SHP77 treated with DMSO at 0.1 percent for 48 hours (cell line): Measurements from ENCODE around the gene RNF166.

Experiments
- DNase-seq: peaks from one replicate; lab custom pipeline; 2025; lab: John Stamatoyannopoulos, UW

Gene RNF166

DNA sequence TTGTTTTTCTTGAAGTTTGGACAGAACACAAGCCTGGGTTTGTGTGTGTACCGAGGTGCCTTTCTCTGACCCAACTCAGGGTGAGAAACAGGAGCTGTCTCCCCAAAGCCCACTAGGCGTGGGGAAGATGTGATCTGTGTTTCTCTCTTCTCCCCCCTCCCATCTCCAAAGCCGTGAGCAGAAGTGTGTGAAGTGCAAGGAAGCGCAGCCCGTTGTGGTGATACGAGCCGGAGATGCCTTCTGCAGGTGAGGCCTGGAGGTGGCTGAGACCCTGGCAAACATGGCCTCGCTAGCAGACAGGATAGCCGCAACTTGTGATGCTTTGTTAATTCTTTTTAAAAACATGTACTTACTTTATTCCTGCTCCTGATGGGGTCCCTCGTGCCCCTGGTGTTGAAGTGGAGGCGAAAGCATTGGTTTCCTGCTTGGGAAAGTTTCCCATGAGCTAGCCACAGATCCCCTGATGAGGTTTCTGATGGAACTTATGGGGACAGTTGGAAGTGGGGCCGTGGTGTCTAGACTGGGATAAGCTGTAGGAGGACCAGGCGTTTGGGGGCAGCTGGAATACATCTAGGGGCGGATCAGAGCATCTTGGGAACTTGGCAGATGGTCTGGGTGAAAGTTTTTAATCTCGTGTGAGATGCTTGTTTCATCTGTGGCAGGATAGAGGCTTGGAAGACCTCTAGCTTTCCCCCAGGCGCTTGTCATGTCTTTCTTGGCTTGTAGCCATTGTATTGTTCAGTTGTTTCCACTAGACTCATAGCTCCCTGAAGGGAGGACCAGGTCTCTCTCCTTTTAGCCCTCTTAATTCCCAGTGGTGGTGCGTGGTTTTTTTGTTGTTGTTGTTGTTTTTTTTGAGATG lies 988 bp upstream of the RNF166 start:
- no peak for DNase-seq

DNA sequence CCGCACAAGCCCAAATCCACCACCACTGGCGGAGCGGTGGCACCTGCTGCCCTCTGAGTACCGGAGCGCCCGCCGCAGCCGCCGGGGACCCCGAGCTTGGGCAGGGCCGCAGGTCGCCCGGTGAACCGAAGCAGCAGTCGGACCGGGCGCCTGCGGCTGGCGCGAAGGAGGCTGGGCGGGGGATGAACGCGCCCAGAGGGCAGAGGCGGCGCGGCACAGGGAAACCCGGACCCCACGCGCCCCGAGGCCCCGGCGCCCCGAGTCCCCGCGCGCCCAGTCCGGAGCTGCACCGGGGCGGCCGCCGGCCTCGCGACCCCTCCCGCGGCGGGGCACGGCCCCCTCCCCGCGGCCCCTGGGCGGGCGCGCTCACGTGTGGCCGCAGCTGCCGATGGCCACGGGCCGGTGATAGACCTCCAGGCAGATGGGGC lies 393 bp downstream of the RNF166 start:
- no peak for DNase-seq

DNA sequence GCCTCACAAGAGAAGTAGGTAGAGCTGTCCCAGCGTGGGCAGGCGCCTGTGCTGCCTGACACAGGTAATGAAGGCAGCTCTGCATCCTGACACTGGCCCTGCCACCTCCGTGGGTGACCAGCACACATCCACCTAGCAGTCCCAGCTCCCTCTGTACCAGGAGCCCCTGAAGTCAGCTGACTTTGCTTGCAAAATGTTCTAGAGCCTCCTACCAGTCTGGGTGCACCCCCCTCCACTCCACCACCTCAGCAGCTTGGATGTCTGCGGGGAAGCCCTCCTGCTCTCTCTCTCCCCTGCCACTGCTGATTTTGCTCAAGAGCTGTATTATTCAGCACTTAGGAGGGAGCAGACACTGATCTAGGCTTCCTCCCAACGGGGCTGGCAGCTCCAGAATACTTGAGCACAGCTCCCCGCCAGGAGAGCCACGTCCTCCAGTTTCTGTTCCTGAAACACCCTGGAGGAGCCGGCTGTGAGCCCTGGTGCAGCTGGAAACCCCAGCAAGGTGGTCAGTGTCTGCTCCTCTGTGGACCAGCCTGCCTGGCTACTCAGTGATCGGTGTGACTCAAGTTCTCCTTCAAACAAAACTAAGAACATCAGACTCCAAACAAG lies 1.0 kb downstream of the RNF166 start:
- DNase-seq, result no peak

DNA sequence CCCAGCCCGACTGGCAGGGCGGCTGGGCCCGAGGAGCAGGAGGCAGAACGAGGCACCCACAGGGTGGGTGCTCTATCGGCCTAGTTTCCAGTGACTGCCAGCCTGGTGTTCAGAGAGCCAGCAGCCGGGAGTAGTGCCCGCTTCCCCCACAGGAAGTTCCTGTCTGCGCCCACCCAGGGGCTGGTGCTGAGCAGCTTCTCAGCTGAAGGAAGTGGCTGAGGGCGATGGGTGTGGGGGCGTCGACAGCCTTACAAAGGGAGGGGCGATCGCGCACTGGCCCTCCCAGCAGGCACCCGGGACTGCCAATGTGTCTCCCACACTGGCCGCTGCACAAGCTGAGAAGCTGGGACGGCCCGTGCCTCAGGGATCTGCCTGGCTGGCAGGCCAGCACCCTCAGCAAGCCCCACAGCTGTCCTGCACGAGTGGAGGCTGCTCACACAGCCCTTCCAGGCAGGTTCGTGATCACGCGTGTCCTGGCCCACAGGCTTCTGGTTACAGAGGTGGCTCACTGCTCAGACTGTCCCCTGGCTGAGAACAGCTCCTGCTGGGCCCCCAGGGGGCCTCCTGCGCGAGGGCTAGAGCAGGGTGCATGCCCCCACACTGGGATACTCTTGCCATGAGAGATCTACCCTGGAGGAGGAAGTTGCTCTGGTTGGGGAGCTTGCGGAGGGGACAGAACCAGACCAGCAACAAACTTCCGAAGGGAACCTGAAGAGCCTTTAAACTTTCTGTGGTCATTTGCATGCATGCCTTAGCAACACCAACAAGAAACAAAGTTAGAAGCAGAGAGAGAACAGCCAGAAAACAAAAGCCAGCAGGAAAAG lies 2.5 kb downstream of the RNF166 start:
- no peak for DNase-seq

DNA sequence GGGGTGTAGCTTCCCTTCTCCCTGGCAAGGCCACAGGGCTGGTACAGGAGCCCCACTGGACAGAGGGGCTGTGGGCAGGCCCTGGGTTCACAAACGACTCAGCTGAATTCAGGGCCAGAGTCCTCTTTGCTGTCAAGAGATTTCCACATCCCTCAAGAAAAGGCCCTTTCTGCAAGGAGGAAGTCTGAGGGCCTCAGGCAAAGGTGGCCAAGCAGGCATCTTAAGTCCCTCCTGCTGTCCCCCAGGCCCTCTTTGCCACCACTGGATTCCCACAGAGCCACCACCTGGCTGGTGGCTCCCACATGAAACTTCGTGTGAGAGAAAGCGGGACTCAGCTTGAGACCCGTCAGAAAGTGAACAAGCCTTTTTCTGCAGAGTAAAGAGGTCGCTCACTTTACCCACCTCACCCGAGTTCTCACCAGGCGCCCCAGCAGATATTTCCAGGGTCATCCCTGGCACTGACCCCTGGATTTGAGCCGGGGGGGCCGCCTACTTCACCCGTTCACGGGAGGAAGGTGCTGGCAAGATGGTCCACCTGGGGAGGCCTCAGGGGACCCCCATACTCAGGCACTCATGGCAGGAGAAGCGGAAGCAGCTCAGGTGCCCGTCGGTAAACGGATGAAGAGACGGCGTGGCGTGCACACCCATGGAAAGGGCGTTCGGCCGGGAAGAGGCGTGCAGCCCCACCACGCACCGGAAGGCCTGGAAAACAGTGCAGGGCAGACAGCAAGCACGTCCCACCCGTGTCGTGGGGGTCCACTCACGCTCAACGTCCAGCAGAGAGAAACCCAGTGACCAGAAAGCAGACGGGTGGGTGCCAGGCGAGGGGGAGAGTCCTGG lies 3.6 kb downstream of the RNF166 start:
- DNase-seq, result no peak

DNA sequence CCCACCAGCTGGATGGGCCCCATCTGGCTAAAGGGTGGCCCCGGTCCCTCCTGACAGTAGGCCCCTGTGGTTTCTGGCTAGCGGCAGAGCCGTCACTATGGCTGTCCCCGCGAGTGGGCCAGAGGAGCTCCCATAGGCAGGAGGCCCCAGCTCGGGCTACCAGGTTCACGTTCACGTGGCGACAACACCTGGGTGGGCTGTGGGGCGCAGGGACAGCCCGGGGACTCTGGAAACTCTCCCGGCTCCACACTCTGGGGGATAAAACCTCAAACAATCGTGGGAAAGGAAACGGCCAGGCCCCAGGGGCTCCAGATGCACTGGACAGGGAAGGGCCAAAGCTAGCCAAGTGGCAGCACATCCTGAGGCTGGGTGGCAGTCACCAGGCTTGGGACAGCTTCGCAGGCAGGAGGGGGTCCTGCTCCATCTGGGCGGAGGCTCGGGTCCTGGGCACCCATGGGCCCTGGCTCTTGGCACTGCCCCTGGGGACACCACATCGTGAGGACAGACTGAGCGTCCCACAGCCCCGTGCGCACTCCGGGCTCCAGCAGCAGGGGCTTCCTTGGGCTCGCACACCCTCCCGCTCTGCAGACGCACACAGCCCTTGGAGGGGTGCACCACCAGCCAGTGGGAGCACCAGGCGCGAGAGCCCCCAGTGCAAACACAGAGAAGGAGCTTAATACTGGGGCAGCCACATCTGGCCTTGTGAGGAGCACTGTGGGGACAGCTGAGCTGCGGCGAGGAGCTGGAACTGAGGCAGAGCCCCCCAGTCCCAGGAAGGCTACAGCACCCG lies 4.4 kb downstream of the RNF166 start:
- no peak for DNase-seq

DNA sequence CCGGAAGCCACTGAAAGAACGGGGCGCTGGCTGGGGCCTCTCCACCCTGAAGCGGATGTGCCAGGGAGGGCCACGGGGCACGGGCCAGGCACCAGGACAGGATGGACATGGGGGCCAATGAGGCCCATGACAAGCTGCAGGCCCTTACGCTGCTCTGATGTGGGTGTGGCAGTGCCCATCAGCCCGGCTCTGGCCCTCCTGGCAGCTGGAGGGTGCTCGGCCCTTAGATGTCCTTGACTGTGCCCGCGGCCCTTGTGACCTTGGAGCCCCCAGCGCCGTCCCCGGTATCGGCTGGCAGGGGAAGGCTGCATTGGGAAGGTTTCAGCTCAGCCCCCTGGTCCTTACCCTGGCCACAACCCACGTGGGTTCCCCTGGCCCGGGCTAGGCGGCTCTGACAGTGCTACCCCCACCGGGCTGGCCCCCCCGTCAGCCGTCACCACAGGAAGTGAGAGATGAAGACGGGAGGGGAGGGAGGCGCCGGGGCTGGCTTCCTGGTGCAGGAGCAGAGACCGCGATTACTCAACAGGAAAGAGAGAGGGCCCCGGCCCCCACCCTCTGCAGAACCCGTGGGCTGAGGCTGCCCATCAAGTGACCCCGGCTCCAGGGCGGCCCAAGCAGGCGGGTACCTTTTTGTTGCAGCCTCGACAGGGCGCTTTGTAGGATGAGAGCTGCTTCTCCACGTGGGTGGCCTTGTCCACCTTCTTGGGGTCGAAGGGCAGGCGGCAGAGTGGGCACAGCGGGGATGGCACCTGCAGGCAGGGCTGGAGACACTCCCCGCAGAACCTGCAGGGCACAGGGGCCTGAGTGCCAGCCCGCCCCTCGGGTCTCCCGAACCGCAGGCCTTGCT lies 5.3 kb downstream of the RNF166 start:
- DNase-seq, result no peak

DNA sequence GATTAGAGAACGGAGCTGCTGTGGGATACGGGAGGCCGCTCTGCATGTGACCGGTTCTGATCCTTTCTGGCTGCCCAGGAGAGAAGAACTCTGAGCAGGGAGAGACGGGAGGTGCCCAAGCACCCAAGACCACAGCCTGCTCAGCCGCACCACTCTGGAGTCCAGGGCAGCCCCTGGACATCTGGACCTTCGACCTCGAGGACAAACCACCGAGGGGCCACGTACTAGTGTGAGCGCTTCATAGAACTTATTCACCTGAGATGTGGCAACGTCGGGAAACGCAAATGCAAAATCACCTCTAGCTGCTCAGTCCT lies 5.9 kb downstream of the RNF166 start:
- no peak for DNase-seq

DNA sequence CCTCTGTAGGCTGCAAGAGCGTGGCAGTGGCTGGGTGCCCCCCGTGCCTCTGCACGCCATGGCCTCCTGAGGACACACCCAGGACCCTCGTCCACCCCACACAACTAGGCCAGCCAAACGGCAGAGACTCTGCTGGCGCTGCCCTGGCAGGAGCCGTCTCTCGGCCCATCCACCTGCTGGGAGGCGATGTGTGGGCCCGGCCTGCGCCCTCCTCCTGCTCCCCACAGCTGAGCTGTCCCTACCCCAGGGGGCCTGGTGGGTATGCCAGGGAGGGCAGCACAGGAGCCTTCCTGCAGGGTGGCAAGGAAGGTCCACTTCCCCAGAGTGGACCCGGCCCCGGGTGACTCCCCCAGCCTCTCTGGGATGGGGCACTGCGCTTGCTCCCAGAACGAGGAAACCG lies 7.0 kb downstream of the RNF166 start:
- DNase-seq, result no peak

DNA sequence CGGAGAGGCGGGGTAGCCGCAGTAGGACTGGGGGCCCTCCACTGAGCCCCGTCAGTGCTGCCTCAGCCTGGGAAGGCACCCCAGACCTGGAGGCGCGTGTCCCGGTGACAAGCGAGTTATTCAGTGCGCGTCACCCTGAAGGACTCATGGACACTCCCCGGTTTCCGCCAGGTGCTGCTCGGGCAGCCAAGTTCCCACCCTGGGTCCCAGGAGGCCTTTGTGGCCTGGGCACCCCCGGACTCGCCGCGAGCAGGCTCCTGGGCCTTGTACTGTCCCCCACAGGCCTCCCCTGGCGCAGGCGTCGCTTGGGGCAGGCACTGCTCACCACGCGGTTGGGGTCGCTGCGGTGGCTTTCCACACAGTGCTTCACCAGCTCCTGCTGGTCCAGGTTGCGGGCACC lies 7.6 kb downstream of the RNF166 start:
- DNase-seq, result no peak

DNA sequence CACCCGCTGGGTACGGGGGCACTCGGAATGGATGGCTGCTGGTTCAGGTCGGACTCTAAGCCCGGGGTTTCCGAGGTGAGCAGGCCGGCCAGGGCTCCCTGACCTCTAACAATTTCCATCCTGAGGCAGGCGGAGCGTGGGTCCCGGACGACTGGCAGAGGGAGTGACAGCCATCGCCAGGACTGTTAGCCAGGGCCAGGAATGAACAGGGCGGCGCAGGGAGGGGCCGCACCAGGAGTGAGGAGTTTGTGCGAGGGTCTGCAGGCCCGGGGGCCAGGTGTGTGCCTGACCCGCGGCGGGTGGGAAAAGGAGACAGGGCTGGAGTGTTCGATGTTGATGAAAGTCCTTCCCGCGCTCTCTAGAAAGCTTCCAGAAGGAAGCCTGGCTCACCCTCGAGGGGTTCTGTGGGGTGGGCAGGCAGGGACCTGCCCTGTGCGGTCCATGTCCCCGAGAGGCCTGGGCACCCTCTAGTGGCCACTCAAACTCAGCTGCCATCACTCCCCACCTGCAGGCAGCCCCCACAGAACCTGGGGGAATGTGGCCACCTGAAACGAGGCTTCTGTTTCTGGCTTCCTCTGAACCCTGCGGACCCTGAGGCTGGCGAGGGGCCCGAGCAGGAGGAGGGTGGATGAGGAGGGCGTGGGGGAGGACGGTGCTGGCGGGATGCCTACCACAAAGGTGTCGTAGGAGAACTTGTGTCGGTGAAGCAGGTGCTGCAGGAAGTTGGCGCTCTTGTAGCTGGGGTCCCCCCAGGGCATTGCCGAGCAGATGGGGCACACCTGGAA lies 8.2 kb downstream of the RNF166 start:
- no peak for DNase-seq

DNA sequence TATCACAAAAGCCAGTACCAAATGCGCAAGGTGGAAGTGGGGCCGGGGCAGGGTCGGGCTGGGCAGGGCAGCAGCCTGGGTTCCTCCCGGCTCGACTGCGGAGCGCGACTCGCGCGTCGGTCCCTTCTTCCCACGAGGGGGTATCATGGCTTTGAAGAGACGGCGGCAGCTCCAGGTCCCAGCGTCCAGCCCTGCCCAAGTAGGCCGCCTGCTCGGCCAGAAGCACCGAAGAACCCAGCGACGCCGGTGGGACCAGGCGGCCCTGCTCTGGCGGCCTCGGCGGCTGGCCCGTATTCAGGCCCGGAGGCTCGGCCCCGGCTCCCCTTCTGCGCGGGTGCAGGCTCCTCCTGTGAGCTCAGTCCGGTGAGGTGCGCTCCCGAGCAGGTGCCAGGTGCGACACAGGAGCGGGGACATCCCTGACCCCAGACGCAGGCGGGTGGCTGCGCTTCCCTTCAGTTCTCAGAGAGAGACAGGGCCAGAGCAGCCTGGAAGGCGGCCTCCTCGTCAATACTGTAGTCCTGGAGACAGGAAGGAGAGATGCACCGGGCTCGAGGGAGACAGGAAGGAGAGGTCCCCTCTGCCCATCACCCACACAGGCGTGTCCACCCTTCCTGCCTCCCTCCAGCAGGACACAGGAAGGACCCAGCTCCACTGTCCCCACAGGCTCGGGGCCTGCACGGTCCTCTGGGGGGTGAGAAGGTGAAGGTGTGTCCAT lies 8.9 kb downstream of the RNF166 start:
- DNase-seq, result no peak

DNA sequence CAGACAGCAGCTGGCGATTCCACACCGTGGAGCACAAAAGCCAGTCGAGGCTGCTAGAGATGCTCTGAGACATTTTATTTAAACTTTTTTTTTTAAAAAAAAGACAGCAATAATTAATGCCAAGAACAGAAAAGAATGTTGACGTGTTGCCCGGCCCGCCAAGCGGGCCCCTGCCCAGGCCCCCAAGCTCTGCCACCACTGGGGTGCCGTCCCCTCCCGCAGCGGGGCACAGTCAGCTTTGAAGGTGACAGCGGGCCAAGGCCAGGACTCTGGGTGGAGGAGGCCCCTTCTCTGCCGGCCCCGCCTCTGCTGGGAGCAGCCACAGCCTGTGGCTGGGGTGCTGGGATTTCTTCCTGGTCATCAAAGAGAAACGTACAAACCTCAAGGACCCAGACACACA lies 9.8 kb downstream of the RNF166 start:
- no peak for DNase-seq

DNA sequence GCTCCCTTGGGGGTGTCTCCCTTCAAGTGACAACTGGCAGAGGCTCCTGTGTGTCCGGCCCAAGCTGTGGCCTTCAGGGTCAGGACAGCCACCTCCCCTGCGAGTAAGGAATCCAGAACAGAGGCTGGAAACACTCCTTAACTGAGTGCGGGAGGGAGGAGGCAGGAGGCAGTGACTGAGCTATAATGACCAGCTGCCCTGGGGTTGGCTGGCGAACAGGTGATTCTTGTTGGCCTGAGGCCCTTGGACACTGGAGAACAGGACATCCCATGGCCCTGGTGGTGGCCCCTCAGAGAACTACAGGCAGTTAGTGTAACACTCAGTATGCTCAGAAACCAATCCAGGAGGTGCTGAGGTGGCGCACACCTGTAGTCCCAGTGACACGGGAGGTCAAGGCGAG lies 10.5 kb downstream of the RNF166 start:
- no peak for DNase-seq

DNA sequence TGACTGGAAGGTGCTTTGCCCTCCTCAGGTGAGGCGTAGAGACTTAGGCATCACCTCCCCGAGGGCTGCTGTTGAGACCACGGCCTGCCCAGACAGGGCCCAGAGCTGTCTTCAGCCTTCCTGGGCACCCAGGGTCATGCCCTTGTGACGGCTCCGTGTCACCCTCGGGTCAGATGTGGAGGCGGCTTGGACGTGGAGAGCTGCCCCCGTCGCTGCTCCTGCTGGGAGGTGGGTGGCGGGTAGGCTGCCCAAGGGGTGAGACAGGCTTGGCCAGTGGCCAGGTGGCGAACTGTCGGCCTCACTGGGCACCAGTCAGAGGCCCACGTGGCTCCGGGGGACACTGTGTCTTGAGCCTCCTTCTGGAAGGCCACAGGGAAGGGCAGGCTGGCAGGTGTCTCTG lies 11.0 kb downstream of the RNF166 start:
- DNase-seq, result no peak

DNA sequence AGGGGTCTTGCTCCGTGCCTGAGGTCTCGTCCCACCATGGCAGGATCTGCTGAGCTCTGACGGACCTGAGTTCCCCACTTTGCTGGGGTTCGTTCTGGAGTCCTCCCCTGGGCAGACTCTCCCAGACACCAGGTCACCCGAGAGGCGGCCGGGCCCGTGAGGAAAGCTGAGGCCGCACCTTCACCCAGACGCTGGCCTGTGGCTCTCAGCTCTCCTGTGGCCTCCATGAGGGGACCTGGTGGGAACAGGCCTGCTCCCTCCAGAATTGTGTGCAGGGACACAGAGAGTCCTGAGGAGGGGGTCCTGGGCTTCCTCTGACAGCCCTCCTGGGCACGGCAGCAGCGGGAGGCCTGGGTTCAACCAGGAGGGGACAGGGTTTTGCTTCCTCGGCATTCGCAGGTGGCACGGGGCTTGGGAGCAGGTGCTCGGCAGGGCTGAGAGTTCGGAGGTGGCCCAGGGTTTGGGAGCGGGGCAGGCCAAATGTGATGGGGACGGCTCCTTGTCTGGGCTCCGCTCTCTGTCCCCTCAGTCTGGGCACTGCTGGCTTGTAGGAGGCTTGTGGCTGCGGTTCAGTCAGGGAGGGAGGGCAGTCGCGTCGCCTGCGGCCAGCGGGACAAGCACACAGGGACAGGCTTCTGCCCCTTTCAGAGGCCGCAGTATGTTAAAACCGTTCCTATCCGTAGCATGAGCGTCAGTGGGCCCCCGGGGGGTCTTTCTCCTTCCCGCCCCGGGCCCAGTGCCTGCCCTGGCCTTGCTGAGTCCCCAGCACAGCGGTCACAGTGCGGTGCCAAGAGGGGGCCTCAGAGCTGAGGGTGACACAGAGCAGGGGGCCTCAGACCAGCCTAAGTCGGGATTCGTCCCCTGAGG lies 11.8 kb downstream of the RNF166 start:
- no peak for DNase-seq

DNA sequence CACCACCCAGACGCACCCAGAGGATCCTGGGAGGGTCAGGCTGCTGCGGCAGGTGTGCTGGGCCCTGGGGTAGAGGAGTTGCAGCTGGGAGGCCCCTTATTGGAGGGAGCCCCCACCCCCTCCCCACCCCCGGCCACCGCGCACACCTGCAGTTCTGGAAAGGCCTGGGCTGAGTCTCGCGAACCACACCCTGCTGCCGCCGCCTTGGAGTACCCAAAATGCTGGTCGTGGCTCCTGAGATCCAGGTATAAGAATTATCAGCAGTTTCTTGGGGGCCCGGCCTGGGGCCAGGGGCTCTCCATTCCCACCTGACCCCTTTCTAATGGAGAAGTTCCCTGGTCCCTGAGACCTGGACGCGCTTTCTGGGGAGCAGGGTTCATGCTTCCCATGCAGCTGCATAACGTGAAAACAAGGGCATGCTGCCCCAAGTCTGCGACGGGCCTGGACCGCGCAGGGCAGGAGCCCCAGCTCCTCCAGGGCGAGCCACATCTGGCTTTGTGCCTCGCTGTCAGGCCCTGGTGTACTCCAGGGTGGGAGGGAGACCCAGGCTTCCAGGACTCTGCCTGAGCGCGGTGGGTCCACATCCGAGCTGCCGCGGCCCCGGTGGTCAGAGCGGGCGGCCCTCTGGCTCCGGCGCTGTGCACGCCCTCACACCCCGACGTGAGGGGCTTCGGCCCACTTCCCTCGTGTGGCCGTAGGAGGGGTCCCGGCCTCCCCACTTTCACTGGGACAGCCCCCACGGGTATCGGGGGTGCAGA lies 12.6 kb downstream of the RNF166 start:
- no peak for DNase-seq
